Memory B cell (primary cell): Measurements from ENCODE around the gene PTPRN2.

Source experiments
- ATAC-seq: fragments of 150-1000 bp; cut with Tn5 transposase; 2 replicates; pipeline ENCODE4 v1.10.0; 2021; ENCODE audit warnings: low read depth, mild to moderate bottlenecking, moderate library complexity
- DNase-seq, 2 donors: peaks; one replicate each; pipeline ENCODE4 v3.0.0; 2022; ENCODE audit warnings: low spot score in 2 of 2
- H3K27ac Mint-ChIP-seq: one replicate; pipeline ENCODE4 v1.8.0; 2022; ENCODE audit warnings: mild to moderate bottlenecking, moderate library complexity, mixed read lengths
- H3K27me3 Mint-ChIP-seq: one replicate; pipeline ENCODE4 v1.8.0; 2022; ENCODE audit warnings: mixed read lengths
- H3K36me3 Mint-ChIP-seq: one replicate; pipeline ENCODE4 v1.8.0; 2022; ENCODE audit warnings: mild to moderate bottlenecking, mixed read lengths
- H3K4me1 Mint-ChIP-seq: one replicate; pipeline ENCODE4 v1.8.0; 2022; ENCODE audit warnings: mixed read lengths
- H3K4me3 Mint-ChIP-seq: one replicate; pipeline ENCODE4 v1.8.0; 2022; ENCODE audit warnings: mild to moderate bottlenecking, moderate library complexity, mixed read lengths
- H3K9me3 Mint-ChIP-seq: one replicate; pipeline ENCODE4 v1.8.0; 2022; ENCODE audit warnings: mixed read lengths

The PTPRN2 gene

DNA sequence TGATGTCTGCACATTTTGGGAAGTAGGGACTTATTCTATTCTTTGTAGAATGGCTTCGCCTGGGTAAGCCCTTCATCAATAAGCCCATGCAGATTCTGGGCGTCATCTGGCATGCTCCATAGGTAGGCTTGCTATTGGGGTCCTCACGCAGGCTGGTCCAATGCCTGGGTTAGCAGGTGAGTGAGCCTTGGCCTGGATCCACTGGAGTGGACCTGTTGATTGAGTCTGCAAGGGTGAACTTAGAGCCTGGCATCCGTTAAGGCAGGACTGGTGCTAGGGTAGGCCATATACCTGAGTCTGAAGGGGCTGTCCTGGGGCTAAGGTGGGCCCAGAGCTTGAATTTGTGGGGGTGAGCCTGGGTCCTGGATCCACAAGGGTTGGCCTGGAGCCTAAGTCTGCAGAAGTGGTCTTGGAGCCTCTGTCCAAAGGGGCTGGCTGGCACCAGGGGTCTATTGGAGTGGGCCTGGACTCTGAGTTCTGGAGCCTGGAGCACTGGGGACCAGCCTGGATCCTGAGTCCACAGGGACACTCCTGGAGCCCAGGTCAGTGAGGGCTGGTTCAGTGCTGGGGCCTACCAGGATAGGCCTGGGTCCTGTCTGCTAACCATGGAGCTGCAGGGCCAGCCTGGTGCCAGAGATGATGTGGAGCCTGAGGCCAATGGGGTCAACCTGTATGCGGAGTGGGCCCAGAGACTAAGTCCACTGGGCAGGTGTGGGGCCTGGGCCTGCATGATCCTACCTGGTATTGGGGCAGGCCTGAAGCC is 297.7 kb downstream of the PTPRN2 start:
- DNase-seq: no peak
- Mint-ChIP-seq H3K9me3 (peaks cover 21% of the 10 kb centered on the region), H3K27ac (no peak overlapping the region), H3K36me3 (no peaks in the 10 kb centered on the region), H3K27me3 (peaks cover 1% of the 10 kb centered on the region), H3K4me3 (no peak overlapping the region), H3K4me1 (no peaks in the 10 kb centered on the region)
- ATAC-seq: no peak

DNA sequence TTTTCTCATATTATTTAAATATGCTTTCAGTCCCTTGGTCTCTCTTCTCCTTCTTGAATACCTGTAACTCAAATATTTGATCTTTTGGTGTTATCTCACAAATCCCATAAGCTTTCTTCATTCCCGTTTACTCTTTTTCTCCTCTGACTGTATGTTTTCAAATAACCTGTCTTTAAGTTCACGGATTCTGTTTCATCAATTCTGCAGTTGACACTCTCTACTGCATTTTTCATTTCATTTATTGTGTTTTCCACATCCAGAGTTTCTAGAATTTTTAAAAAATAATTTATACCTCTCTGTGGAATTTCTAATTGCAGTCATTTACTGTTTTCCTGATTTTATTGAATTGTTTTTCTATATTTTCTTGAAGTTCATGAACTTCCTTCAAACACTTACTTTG is 298.4 kb downstream of the PTPRN2 start:
- H3K27ac Mint-ChIP-seq: no peak overlapping the region

DNA sequence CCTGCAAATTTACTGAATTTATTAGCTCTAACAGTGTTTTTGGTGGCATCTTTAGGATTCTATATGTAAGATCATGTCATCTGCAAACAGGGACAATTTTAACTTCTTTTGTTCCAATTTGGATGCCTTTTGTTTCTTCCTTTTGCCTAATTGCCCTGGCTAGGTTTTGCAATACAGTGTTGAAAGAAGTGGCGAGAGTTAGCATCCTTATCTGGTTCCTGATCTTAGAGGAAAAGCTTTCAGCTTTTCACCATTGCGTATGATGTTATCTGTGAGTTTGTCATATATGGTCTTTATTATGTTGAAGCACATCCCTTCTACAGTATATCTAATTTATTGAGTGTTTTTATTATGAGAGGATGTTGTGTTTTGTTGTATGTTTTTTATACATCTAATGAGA is 301.4 kb downstream of the PTPRN2 start:
- Mint-ChIP-seq H3K27me3 (peaks cover 1% of the 10 kb centered on the region), H3K36me3 (no peaks in the 10 kb centered on the region), H3K27ac (no peak overlapping the region), H3K4me1 (no peaks in the 10 kb centered on the region), H3K9me3 (peaks cover 21% of the 10 kb centered on the region), H3K4me3 (no peak overlapping the region)
- ATAC-seq (no peak), DNase-seq (no peak)

More for the DNA sequence above, 298.4 kb downstream of the PTPRN2 start:
- Mint-ChIP-seq H3K27me3 (peaks cover 1% of the 10 kb centered on the region), H3K4me3 (no peak overlapping the region), H3K4me1 (no peaks in the 10 kb centered on the region), H3K36me3 (no peaks in the 10 kb centered on the region), H3K9me3 (peaks cover 21% of the 10 kb centered on the region)
- ATAC-seq (no peak), DNase-seq (no peak)

DNA sequence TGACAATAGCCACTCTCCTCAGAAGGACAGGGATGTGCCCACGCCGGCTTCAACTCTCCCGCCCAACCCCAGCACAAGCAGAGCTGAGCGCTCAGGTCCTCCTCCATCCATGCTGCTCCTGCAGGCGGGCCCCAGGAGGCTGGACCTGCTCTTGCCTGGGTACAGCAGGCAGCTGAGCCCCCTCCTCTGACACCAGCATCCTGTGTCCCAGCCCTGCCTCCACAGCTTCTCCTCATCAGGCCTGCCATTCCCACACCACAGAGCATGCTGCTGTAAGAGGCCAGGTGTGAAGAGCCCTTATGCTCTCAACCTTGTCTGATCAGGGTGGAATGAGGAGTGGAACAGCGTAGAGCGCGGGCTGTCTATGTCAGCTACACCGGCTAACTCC is 302.2 kb downstream of the PTPRN2 start:
- H3K4me3 Mint-ChIP-seq: no peak overlapping the region
- ATAC-seq: no peak
- H3K36me3 Mint-ChIP-seq: no peaks in the 10 kb centered on the region
- no peak overlapping the region for H3K27ac Mint-ChIP-seq
- DNase-seq: no peak
- H3K27me3 Mint-ChIP-seq: peaks cover 1% of the 10 kb centered on the region
- H3K9me3 Mint-ChIP-seq: peaks cover 21% of the 10 kb centered on the region
- no peaks in the 10 kb centered on the region for H3K4me1 Mint-ChIP-seq

DNA sequence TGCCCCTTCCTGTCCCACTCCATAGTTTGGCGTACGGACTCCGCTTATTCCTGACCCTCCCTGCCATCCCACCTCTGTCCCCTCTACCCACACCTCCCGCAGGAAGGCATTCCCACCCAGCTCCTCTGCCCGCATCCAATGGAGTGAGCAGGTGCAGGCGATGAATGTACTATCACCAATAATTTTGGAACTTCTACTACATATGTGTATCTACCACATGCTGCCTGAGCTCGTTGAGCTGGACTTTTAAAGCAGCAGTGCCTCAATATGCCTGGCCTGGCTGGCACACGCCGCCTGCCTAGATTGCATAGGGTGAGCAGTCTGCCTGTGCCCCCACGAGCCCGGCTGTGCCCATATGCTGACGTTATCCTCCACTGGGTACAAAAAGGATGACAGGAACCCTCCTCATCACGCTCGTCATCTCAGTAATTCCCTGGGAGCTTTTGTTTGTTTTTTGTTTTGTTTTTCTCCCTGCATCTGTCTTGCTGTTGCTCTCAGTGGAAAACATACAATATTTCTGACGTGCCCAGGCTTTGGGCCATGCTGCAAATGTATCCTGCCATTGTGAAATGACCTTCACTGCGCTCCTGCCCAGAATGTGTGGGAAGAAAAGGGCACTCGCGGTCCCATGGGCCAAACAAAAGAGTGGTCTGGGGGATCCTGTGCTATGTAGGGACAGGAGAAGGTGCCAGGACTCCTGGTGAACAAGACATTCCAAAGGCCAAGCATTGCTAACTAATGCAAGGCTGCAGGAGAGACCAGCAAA is 302.8 kb downstream of the PTPRN2 start:
- Mint-ChIP-seq H3K9me3 (peaks cover 21% of the 10 kb centered on the region), H3K4me3 (no peak overlapping the region), H3K36me3 (no peaks in the 10 kb centered on the region), H3K27me3 (peaks cover 1% of the 10 kb centered on the region), H3K4me1 (no peaks in the 10 kb centered on the region), H3K27ac (no peak overlapping the region)
- ATAC-seq: no peak
- no peak for DNase-seq

DNA sequence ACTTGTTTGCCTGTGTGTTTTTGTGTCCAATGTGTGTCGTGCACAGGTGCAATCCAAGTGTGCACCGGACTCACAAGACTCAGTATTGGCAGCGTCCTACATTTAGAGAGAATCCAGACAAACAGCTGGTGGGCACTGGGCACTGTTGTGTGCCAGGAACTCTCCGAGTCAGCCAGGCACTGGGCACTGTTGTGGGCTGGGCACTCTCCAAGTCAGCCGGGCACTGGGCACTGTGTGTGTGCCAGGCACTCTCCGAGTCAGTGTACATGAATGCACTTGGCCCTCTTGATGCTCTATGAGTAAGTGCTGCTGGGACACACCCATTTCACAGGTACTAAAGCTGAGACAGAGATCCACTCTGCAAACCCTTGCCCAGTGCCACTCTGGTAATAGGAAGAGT is 303.5 kb downstream of the PTPRN2 start:
- Mint-ChIP-seq H3K36me3 (no peaks in the 10 kb centered on the region), H3K4me3 (no peak overlapping the region), H3K27me3 (no peaks in the 10 kb centered on the region), H3K4me1 (no peaks in the 10 kb centered on the region), H3K9me3 (peaks cover 16% of the 10 kb centered on the region), H3K27ac (no peak overlapping the region)
- no peak for DNase-seq
- no peak for ATAC-seq

DNA sequence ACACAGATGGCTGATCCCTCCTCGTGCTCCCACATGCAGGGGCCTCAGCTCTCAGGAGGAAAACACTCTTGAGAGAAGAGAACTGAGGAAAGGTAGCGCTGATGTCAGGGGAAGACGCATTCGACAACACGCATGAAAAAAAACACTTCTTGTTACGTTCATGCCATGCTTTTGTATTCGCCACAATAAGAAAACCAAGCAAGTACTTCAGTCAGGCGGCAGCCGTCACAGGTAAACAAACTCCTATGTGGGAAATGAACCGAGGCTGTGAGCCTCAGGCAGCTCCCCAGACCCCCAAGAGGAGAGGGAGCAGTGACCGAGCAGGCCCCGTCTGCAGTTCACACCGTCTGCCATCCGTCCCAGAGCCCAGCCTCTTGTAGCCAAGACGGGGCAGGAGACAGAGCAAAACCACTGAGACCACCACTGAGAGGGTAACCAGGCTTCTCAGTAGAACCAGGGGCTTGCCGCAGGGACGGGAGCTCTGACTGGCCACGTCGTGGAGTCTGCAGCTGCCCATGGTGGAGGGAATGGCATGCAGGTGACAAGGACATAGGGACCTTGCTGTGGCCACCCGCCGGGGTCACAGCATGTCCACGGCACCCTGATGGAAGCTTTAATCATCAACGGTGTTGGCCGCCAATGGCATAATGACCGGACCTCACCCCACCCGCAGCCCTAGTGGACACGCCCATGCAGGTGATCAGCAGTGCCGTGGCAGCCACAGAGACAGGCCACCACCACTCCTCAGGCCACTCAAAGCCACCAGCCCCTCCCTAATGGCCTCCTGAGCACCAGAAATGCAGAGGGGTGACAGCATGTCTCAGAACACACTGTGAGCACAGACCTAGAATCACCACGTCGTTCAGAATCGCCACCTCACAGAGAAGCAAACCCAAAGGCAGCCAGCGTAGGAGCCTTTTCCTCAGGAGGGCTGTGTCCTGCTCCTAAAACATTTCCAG is 304.3 kb downstream of the PTPRN2 start:
- Mint-ChIP-seq H3K27ac (no peak overlapping the region), H3K4me1 (no peaks in the 10 kb centered on the region), H3K27me3 (no peaks in the 10 kb centered on the region), H3K9me3 (peaks cover 10% of the 10 kb centered on the region), H3K36me3 (no peaks in the 10 kb centered on the region), H3K4me3 (no peak overlapping the region)
- no peak for ATAC-seq
- no peak for DNase-seq

DNA sequence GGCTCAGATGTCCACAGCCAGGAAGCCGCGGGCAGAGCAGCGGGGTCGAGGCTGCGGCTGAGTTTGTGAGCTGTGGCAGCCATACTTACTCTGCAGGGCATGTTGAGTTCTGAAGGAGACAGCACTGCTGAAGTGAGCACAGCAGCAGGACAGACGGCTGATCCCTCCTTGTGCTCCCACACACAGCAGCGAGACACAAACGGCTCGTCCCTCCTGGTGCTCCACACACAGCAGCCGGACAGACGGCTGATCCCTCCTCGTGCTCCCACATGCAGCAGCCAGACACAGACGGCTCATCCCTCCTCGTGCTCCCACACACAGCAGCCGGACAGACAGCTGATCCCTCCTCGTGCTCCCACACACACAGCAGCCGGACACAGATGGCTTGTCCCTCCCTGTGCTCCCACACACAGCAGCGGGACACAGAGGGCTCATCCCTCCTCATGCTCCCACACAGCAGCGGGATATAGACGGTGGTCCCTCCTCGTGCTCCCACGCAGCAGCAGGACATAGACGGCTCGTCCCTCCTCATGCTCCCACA is 305.1 kb downstream of the PTPRN2 start:
- Mint-ChIP-seq H3K4me3 (no peak overlapping the region), H3K27ac (no peak overlapping the region), H3K27me3 (no peaks in the 10 kb centered on the region), H3K4me1 (no peaks in the 10 kb centered on the region), H3K36me3 (no peaks in the 10 kb centered on the region), H3K9me3 (peaks cover 7% of the 10 kb centered on the region)
- no peak for DNase-seq
- ATAC-seq: no peak

DNA sequence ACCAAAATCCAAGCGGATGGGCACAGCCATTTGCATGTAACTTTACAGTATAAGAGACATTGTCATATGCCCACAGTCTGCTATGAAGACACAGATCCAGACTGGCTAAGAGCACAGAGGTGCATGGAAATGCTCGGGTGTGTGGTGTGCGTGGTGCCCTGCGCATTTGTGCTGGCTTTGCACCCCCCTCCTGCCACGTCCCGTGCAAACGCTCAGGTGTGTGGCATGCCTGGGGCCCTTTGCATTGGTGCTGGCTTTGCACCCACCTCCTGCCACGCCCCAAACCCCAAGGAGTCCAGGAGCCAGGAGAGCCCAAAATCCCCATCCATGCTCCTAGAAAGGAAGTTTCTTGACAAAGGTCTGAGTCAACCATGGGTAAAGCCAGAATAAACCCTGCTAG is 306.2 kb downstream of the PTPRN2 start:
- Mint-ChIP-seq H3K9me3 (peaks cover 2% of the 10 kb centered on the region), H3K27me3 (no peaks in the 10 kb centered on the region), H3K27ac (no peak overlapping the region), H3K36me3 (no peaks in the 10 kb centered on the region), H3K4me1 (no peaks in the 10 kb centered on the region), H3K4me3 (no peak overlapping the region)
- ATAC-seq (no peak), DNase-seq (no peak)

DNA sequence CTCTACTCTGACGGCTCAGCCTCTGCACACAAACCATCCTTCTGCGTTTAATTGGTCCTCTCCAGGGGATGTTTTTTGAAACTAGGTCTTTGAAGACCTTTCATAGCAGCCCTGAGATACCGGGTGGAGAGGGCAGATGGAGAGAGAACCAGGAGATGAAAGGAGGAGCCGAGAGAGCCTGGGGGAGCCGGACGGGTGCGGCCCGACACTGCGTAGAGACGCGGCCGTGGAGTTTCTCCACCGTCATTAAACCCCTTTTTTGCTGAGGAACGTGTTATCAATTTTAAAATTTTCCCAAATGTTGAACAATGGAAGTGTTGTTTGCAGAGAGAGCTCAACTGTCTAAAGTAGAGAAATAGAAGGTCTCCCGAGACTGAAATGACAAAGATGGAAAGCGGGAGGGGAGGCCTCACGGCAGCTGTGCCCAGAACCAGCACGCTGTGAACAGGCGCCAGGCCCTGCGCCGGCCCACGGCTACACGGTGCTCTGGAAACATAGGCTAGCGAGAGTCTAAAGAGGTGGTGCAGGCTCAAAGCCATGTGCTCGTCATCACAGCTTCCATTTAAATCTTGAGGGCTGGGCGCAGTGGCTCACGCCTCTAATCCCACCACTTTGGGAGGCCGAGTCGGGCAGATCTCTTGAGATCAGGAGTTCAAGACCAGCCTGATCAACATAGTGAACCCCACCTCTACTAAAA is 307.0 kb downstream of the PTPRN2 start:
- Mint-ChIP-seq H3K4me1 (no peaks in the 10 kb centered on the region), H3K27ac (no peak overlapping the region), H3K4me3 (no peak overlapping the region), H3K36me3 (no peaks in the 10 kb centered on the region), H3K27me3 (no peaks in the 10 kb centered on the region), H3K9me3 (peaks cover 2% of the 10 kb centered on the region)
- DNase-seq (no peak), ATAC-seq (no peak)

DNA sequence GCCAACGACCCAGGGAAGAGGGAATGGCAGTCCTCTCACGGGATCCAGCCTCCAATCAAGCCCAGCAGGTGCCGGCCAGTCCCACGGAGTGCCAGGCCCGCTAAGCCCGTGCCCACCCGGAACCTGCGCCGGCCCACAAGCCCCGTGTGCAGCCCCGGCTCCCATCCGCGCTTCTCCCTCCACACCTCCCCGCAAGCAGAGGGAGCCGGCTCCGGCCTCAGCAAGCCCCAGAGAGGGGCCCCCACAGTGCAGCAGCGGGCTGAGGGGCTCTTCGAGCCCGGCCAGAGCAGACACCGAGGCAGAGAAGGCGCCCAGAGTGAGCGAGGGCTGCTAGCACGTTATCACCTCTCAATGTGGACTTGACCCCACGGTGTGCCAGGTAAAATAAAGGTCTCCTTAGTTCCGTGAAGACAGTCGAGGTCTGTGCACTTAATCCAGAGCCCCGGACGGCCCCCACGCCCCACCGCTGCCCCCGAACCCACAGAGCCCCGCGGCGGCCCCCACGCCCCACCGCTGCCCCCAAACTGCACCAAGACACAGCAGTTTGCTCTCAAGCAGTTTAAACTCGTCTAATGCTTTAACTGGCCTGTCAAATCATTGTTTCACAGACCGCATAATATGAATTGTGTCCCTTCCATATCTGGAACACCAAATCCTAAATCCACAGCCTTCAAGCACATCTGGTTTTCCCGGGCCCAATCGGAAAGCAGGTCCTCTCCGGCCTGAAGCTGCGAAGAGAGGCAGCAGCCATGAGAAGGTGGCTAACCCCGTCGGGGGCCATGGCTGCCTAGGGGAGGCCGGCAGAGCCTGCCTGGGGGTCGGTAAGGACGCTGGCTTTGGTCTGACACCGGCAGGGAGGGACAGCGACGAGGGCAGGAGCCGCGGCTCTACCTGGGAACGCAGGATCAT is 307.8 kb downstream of the PTPRN2 start:
- no peak for ATAC-seq
- H3K36me3 Mint-ChIP-seq: no peaks in the 10 kb centered on the region
- H3K4me3 Mint-ChIP-seq: no peak overlapping the region
- H3K27ac Mint-ChIP-seq: no peak overlapping the region
- no peak for DNase-seq
- no peaks in the 10 kb centered on the region for H3K4me1 Mint-ChIP-seq
- no peaks in the 10 kb centered on the region for H3K27me3 Mint-ChIP-seq
- H3K9me3 Mint-ChIP-seq: no peaks in the 10 kb centered on the region

DNA sequence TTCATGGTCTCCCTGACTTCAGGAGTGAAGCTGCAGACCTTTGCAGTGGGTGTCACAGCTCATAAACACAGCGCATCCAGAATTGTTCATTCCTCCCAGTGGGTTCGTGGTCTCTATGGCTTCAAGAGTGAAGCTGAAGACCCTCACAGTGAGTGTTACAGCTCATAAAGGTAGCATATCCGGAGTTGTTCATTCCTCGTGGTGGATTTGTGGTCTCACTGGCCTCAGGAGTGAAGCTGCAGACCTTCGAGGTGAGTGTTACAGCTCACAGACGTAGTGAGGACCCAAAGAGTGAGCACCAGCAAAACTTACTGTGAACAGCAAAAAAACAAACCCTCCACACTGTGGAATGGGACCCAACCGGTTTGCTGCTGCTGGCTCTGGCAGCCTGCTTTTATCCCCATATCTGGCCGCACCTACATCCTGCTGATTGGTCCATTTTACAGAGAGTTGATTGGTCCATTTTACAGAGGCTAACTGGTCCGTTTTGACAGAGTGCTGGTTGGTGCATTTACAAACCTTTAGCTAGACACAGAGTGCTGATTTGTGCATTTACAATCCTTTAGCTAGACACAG is 308.8 kb downstream of the PTPRN2 start:
- Mint-ChIP-seq H3K4me1 (no peaks in the 10 kb centered on the region), H3K9me3 (peaks cover 3% of the 10 kb centered on the region), H3K27ac (no peak overlapping the region), H3K27me3 (no peaks in the 10 kb centered on the region), H3K4me3 (no peak overlapping the region), H3K36me3 (no peaks in the 10 kb centered on the region)
- DNase-seq (no peak), ATAC-seq (no peak)
